PC-9 (cell line): ENCODE results near the gene CDK17.

Experiments used
- CTCF ChIP-seq: fragments of 200-600 bp; sonication (generic); conservative IDR thresholded peaks from 2 replicates; pipeline ENCODE4 v1.6.1; 2017; ENCODE audit warnings: mixed run types, antibody characterized with exemption, mild to moderate bottlenecking, moderate library complexity
- EZH2 ChIP-seq: fragments of 200-600 bp; sonication (generic); IDR thresholded peaks from 2 replicates; pipeline ENCODE4 v1.8.0; 2017; ENCODE audit warnings: antibody characterized with exemption, low read depth

DNA sequence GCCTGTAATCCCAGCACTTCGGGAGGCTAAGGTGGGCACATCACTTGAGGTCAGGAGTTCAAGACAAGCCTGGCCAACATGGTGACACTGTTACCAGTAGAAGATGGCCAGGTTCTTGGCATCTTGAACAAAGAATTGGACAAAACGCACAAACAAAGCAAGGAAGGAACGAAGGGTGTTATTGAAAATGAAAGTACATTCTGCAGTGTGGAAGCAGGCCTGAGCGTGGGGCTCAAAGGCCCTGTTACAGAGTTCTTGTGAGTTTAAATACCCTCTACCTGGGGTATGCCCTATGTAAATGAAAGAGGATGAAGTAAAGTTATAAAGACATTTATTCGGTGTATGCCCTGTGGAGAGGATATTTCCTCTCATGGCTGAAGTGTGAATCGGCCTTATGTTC lies 20.8 kb upstream of the CDK17 start:
- TF ChIP-seq CTCF (no peak), EZH2 (no peak)
